H1 (cell line): ENCODE measurements around the gene PTX3. TPM values are rescaled to one million over a fixed set of nuclear protein-coding genes. Genes with fewer than 3 reads are reported as not detected.

Source experiments
- CTCF ChIA-PET: fragments of 300-600 bp; sonication (Branson Sonifier 250); formaldehyde crosslinking; loops from one replicate; lab custom pipeline; 2021; ENCODE audit not compliant: partially characterized antibody; lab: Charles Lee
- POLR2A ChIA-PET: fragments of 300-600 bp; sonication (Branson Sonifier 250); formaldehyde crosslinking; loops from one replicate; lab custom pipeline; 2021; ENCODE audit warnings: inconsistent platforms; ENCODE audit not compliant: partially characterized antibody; lab: Charles Lee
- DNase-seq, 2 experiments: peaks; one replicate each; pipeline versions ENCODE4 v3.0.0 to v3.0.0-alpha.2; 2010 to 2022; ENCODE audit warnings: low spot score in 2 of 2, low read depth in 1 of 2, mixed read lengths in 1 of 2
- FAIRE-seq: peaks from 2 replicates; lab custom pipeline; 2011; peaks lifted over from hg19 to GRCh38; lab: Jason Lieb, UNC
- H2AFZ ChIP-seq: 2 replicates; pipeline ENCODE4 v1.8.1; 2012; ENCODE audit warnings: low read length, inconsistent platforms
- H2AK5ac ChIP-seq: 2 replicates; pipeline ENCODE4 v1.6.1; 2013; ENCODE audit warnings: low read depth, low read length
- H2BK120ac ChIP-seq: replicated peaks from 2 replicates; pipeline ENCODE3; 2013; ENCODE audit warnings: low read depth, low read length, inconsistent platforms
- H2BK12ac ChIP-seq: 2 replicates; pipeline ENCODE4 v1.6.1; 2013; ENCODE audit warnings: low read depth, low read length
- H2BK15ac ChIP-seq: 2 replicates; pipeline ENCODE4 v1.6.1; 2013; ENCODE audit warnings: low read length
- H2BK20ac ChIP-seq: 2 replicates; pipeline ENCODE4 v1.6.1; 2013; ENCODE audit warnings: low read length
- H2BK5ac ChIP-seq: 2 replicates; pipeline ENCODE4 v1.6.1; 2013; ENCODE audit warnings: low read depth, low read length
- H3K14ac ChIP-seq: 2 replicates; pipeline ENCODE4 v1.6.1; 2013; ENCODE audit warnings: inconsistent platforms; ENCODE audit not compliant: insufficient read length
- H3K18ac ChIP-seq: 2 replicates; pipeline ENCODE4 v1.6.1; 2013; ENCODE audit warnings: low read length; ENCODE audit errors: extremely low read depth
- H3K23ac ChIP-seq: 2 replicates; pipeline ENCODE4 v1.6.1; 2013; ENCODE audit warnings: inconsistent platforms; ENCODE audit not compliant: insufficient read length
- H3K23me2 ChIP-seq: 2 replicates; pipeline ENCODE4 v1.6.1; 2013; ENCODE audit warnings: low read depth, low read length
- H3K27ac ChIP-seq: 2 replicates; pipeline ENCODE4 v1.6.1; 2011; ENCODE audit warnings: low read depth, low read length, inconsistent platforms
- H3K27me3 ChIP-seq, 4 experiments: replicated peaks in 1 of 4; 1 replicate in 1 of 4; 2 replicates in 3 of 4; pipeline versions ENCODE4 v1.6.1 to v1.8.1; 2011 to 2013; ENCODE audit warnings: low read length in 3 of 4, mild to moderate bottlenecking in 3 of 4, inconsistent platforms in 2 of 4, mixed read lengths in 2 of 4, moderate library complexity in 1 of 4; ENCODE audit not compliant: control insufficient read depth in 3 of 4, insufficient read depth in 3 of 4; ENCODE audit errors: extremely low read depth in 1 of 4
- H3K36me3 ChIP-seq, 4 experiments: 2 replicates each; pipeline versions ENCODE4 v1.6.1 to v1.8.1; 2011 to 2013; ENCODE audit warnings: mild to moderate bottlenecking in 4 of 4, low read length in 3 of 4, moderate library complexity in 2 of 4, control low read depth in 1 of 4, inconsistent platforms in 1 of 4; ENCODE audit not compliant: insufficient read depth in 4 of 4, control insufficient read depth in 2 of 4
- H3K4ac ChIP-seq: replicated peaks from 2 replicates; pipeline ENCODE3; 2013; ENCODE audit warnings: low read length, low read depth, mixed read lengths, inconsistent platforms; ENCODE audit not compliant: insufficient read length
- H3K4me1 ChIP-seq, 4 experiments: replicated peaks in 1 of 4; 1 replicate in 1 of 4; 2 replicates in 3 of 4; pipeline versions ENCODE4 v1.6.1 to v1.8.1; 2011 to 2013; ENCODE audit warnings: low read length in 3 of 4, inconsistent platforms in 2 of 4, mixed read lengths in 1 of 4; ENCODE audit not compliant: insufficient read depth in 4 of 4, control insufficient read depth in 3 of 4
- H3K4me2 ChIP-seq, 2 experiments: 2 replicates each; pipeline versions ENCODE4 v1.6.1 to v1.8.1; 2011 to 2013; ENCODE audit warnings: low read depth in 2 of 2, low read length in 2 of 2, control low read depth in 1 of 2, inconsistent platforms in 1 of 2, mild to moderate bottlenecking in 1 of 2; ENCODE audit not compliant: insufficient read depth in 1 of 2
- H3K4me3 ChIP-seq, 4 experiments: fragments of 200-600, 300-600 bp in 1 of 4; sonication (generic), shearing (Covaris generic), sonication (Bioruptor Twin) in 1 of 4; 2 replicates each; pipeline versions ENCODE4 v1.5.1 to v1.8.1; 2011 to 2016; ENCODE audit warnings: low read length in 4 of 4, low read depth in 3 of 4, control low read depth in 2 of 4, inconsistent platforms in 2 of 4, mild to moderate bottlenecking in 2 of 4, mixed read lengths in 1 of 4, moderate library complexity in 1 of 4; ENCODE audit not compliant: insufficient read depth in 2 of 4; ENCODE audit errors: extremely low read depth in 1 of 4
- H3K56ac ChIP-seq: replicated peaks from 2 replicates; pipeline ENCODE3; 2013; ENCODE audit warnings: low read depth, mild to moderate bottlenecking, mixed read lengths, low read length, inconsistent platforms; ENCODE audit not compliant: insufficient read length
- H3K79me1 ChIP-seq: 2 replicates; pipeline ENCODE4 v1.6.1; 2013; ENCODE audit warnings: low read depth, low read length, control low read depth
- H3K79me2 ChIP-seq, 2 experiments: 2 replicates each; pipeline versions ENCODE4 v1.6.1 to v1.8.1; 2012 to 2013; ENCODE audit warnings: low read length in 2 of 2, mild to moderate bottlenecking in 2 of 2, inconsistent platforms in 1 of 2; ENCODE audit not compliant: insufficient read depth in 2 of 2, control insufficient read depth in 1 of 2
- H3K9ac ChIP-seq, 4 experiments: replicated peaks in 1 of 4; 1 replicate in 1 of 4; 2 replicates in 3 of 4; pipeline versions ENCODE4 v1.6.1 to v1.8.1; 2011 to 2013; ENCODE audit warnings: low read depth in 3 of 4, low read length in 3 of 4, control low read depth in 2 of 4, mild to moderate bottlenecking in 2 of 4, moderate library complexity in 2 of 4, inconsistent platforms in 1 of 4; ENCODE audit errors: extremely low read depth in 1 of 4
- H3K9me3 ChIP-seq, 2 experiments: 2 replicates each; pipeline versions ENCODE4 v1.6.1 to v1.8.1; 2012 to 2013; ENCODE audit warnings: mild to moderate bottlenecking in 2 of 2, moderate library complexity in 2 of 2, control low read depth in 1 of 2, inconsistent platforms in 1 of 2, low read depth in 1 of 2, low read length in 1 of 2, mixed read lengths in 1 of 2; ENCODE audit not compliant: insufficient read depth in 2 of 2
- H4K20me1 ChIP-seq, 2 experiments: replicated peaks in 1 of 2; 2 replicates each; pipeline versions ENCODE3 to v1.8.1; 2011 to 2013; ENCODE audit warnings: inconsistent platforms in 2 of 2, low read length in 2 of 2, mild to moderate bottlenecking in 1 of 2; ENCODE audit not compliant: insufficient read depth in 2 of 2, control insufficient read depth in 1 of 2
- H4K5ac ChIP-seq: 2 replicates; pipeline ENCODE4 v1.6.1; 2013; ENCODE audit warnings: low read length, low read depth, mixed read lengths, inconsistent platforms; ENCODE audit not compliant: insufficient read length
- H4K8ac ChIP-seq: 2 replicates; pipeline ENCODE4 v1.8.0; 2013; ENCODE audit warnings: mild to moderate bottlenecking, moderate library complexity, low read length, inconsistent platforms; ENCODE audit not compliant: insufficient read depth; ENCODE audit errors: extremely low read depth
- H4K91ac ChIP-seq: replicated peaks from 2 replicates; pipeline ENCODE3; 2013; ENCODE audit warnings: low read length, mixed read lengths, inconsistent platforms; ENCODE audit not compliant: insufficient read length
- BACH1 ChIP-seq: IDR thresholded peaks from 2 replicates; pipeline ENCODE4 v1.6.1; 2012; ENCODE audit warnings: low read length, improper control_type of control experiment
- BCL11A ChIP-seq, 2 experiments: IDR thresholded peaks; one replicate each; pipeline ENCODE4 v1.6.1; 2011; ENCODE audit warnings: low read depth in 2 of 2, low read length in 2 of 2, mild to moderate bottlenecking in 2 of 2
- CEBPB ChIP-seq: IDR thresholded peaks from 2 replicates; pipeline ENCODE4 v1.6.1; 2012; ENCODE audit warnings: low read depth, low read length
- EP300 ChIP-seq, 2 experiments: IDR thresholded peaks; 1 replicate in 1 of 2; 2 replicates in 1 of 2; pipeline ENCODE4 v1.6.1; 2011 to 2012; ENCODE audit warnings: low read depth in 2 of 2, low read length in 2 of 2, mild to moderate bottlenecking in 2 of 2, borderline replicate concordance in 1 of 2, inconsistent platforms in 1 of 2, moderate library complexity in 1 of 2
- HDAC2 ChIP-seq, 2 experiments: fragments of 300-600 bp in 1 of 2; sonication (generic) in 1 of 2; IDR thresholded peaks; 2 replicates each; pipeline ENCODE4 v1.6.1; 2011 to 2012; ENCODE audit warnings: low read depth in 2 of 2, low read length in 2 of 2, mild to moderate bottlenecking in 2 of 2, moderate library complexity in 2 of 2, borderline replicate concordance in 1 of 2, inconsistent platforms in 1 of 2
- KDM1A ChIP-seq: fragments of 200-600, 300-600 bp; sonication (generic); IDR thresholded peaks from 2 replicates; pipeline ENCODE4 v1.7.1; 2016; ENCODE audit warnings: mild to moderate bottlenecking, low read length, borderline replicate concordance
- KDM4A ChIP-seq: IDR thresholded peaks from one replicate; pipeline ENCODE4 v1.7.1; 2012; ENCODE audit warnings: low read depth, mild to moderate bottlenecking, moderate library complexity, low read length, inconsistent platforms; ENCODE audit not compliant: severe bottlenecking
- MAFK ChIP-seq: IDR thresholded peaks from 2 replicates; pipeline ENCODE4 v1.6.1; 2012; ENCODE audit warnings: low read depth, mild to moderate bottlenecking, improper control_type of control experiment, low read length
- RBBP5 ChIP-seq: IDR thresholded peaks from 2 replicates; pipeline ENCODE4 v1.7.1; 2012; ENCODE audit warnings: low read depth, mild to moderate bottlenecking, inconsistent platforms, low read length, moderate library complexity, borderline replicate concordance
- SIRT6 ChIP-seq: IDR thresholded peaks from one replicate; pipeline ENCODE4 v1.7.1; 2012; ENCODE audit warnings: low read length, inconsistent platforms
- SP1 ChIP-seq: IDR thresholded peaks from 2 replicates; pipeline ENCODE4 v1.6.1; 2011; ENCODE audit warnings: low read depth, low read length
- TAF7 ChIP-seq: optimal IDR thresholded peaks from 2 replicates; pipeline ENCODE3; 2011; ENCODE audit warnings: low read depth, mild to moderate bottlenecking, inconsistent platforms, low read length, moderate library complexity, borderline replicate concordance
- ZNF274 ChIP-seq: IDR thresholded peaks from 2 replicates; pipeline ENCODE4 v1.7.0; 2012; ENCODE audit warnings: low read length, borderline replicate concordance; ENCODE audit errors: extremely low read depth
- polyA plus RNA-seq, 7 experiments: library from polyadenylated mRNA; depleted of rRNA in 3 of 7; stranded (reverse) in 5 of 7; unstranded in 2 of 7; fragments of >200 nt in 5 of 7; fragments of 200-250 nt in 2 of 7; gene quantifications; 1 replicate in 5 of 7; 2 replicates in 1 of 7; 4 replicates in 1 of 7; pipeline versions ENCODE4 v1.2.1 to v1.2.3, GENCODE V29; 2011 to 2013; ENCODE audit warnings: missing spikeins in 2 of 7, mixed read lengths in 2 of 7
- total RNA-seq: library from RNA; stranded (reverse); fragmentation: NEBNext Ultra II Directional; extraction: Animal tissue kit (Norgen Biotek cat#: 25700); gene quantifications from 2 replicates; pipeline ENCODE4 v1.2.1, GENCODE V29; 2021

Gene PTX3
- total and polyA plus RNA-seq, 2 of the 8 experiments (the other 6 are each of a cell fraction or from before 2014, with no cell fraction given), result 1.2 to 1.7 TPM

DNA sequence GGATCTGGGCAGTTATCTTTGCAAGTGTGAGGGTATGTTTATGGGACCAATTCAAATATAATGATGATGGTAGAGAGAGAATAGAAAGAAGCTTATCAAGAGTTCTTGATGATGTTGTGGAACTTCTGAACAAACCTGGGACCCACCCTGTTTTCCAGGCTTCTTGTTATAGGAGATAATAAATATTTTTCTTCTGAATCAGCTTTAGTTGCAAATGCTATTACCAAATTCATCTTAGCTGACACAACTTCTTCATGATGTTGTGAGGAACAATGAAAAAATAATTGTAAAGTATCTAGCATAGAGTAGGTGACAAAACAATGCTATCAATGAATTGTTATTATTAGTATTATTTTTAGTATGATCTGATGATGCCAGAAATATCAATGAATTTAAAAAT, 43.5 kb upstream of the PTX3 start:
- no peak overlapping the region for H2BK15ac ChIP-seq
- no peak overlapping the region for H2BK20ac ChIP-seq
- ChIA-PET CTCF (interaction anchor here (1.0 kb wide), 1 partner anchor 10 kb away, joined by 3 read pairs; no protein-coding TSS in a partner anchor), POLR2A (no interaction called here)
- no peak overlapping the region for H3K4me2 ChIP-seq
- H3K9ac ChIP-seq, result no peak overlapping the region
- no peaks in the 10 kb centered on the region for H3K79me2 ChIP-seq
- no peak overlapping the region for H3K23ac ChIP-seq
- H2BK5ac ChIP-seq, result no peak overlapping the region
- H3K14ac ChIP-seq, result no peak overlapping the region
- H3K56ac ChIP-seq, result no peak overlapping the region
- no peaks in the 10 kb centered on the region for H3K4me1 ChIP-seq
- FAIRE-seq (no peak), DNase-seq (no peak)
- no peaks in the 10 kb centered on the region for H3K79me1 ChIP-seq
- H2AFZ ChIP-seq, result no peak overlapping the region
- no peak overlapping the region for H3K27ac ChIP-seq
- H4K20me1 ChIP-seq, result no peaks in the 10 kb centered on the region
- no peaks in the 10 kb centered on the region for H3K9me3 ChIP-seq
- no peaks in the 10 kb centered on the region for H3K27me3 ChIP-seq
- no peak overlapping the region for H2AK5ac ChIP-seq
- no peaks in the 10 kb centered on the region for H3K23me2 ChIP-seq
- H3K4ac ChIP-seq, result no peak overlapping the region
- no peak overlapping the region for H3K18ac ChIP-seq
- no peaks in the 10 kb centered on the region; a peak in 1 of 8 replicates for H3K36me3 ChIP-seq
- H3K4me3 ChIP-seq, result no peak overlapping the region
- H4K5ac ChIP-seq, result no peak overlapping the region
- H4K91ac ChIP-seq, result no peak overlapping the region
- no peak overlapping the region for H2BK12ac ChIP-seq
- H2BK120ac ChIP-seq, result no peak overlapping the region
- no peak overlapping the region for H4K8ac ChIP-seq
- TF ChIP-seq EP300 (IDR thresholded peaks at IDR 0.05; ENCODE audit: borderline replicate concordance in 1 of 2, low read depth in 2 of 2, low read length in 2 of 2) (no peak), BACH1 (no peak), KDM4A (no peak), ZNF274 (no peak), SIRT6 (no peak), SP1 (no peak), MAFK (no peak), TAF7 (no peak), KDM1A (no peak), CEBPB (no peak), HDAC2 (IDR thresholded peaks at IDR 0.05; ENCODE audit: borderline replicate concordance in 1 of 2, low read depth in 2 of 2, low read length in 2 of 2) (no peak), BCL11A (IDR thresholded peaks at IDR 0.05; ENCODE audit: low read depth in 2 of 2, low read length in 2 of 2) (no peak), RBBP5 (no peak)
